Activated CD4-positive, alpha-beta T cell treated with anti-CD3 and anti-CD28 coated beads for 48 hours (primary cell): ENCODE data around the gene SLFNL1.

Experiments used
- DNase-seq: peaks from one replicate; pipeline ENCODE4 v3.0.0-alpha.2; 2020

The SLFNL1 gene

DNA sequence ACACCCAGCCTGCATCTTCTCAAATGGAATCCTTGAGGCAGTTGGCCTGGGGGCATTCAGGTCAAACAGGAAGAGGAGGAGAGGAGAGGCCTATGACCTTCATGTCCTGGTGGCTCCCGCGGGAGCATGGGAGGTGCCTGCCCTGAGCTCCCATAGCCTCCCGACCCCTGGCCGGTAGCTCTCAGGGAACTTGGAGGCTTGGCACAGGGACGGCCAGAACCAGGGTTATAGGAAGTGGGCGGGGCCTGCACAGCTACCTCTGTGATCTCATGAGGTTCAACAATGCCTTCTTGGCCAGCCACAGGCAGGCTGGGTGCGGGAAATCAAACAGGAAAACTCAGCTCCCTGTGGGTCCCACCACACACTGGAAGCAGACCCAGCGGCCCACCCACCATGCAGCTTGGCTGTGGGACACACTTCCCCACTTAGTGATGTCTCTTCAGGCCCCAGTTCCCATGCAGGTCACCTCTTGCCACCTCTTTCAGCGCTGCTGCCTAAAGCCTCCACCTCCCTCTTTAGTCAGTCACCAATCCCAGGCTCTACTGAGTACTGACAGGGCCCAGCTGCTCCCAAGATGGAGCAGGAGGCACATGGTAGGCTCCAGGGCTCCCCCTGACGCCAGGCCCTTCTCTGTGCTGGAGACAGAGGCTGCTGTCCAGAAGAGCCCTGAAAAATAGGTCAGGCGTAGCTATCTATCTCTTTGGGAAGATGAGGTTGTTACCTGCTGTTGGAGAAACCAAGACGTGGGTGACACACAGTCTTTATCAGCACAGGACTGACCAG, at the start of gene SLFNL1:
Gene SLFNL1 (minus strand): TSS at position 200 of the 783 bp plus-strand sequence. CDS start 1,065 bp downstream, outside the sequence.
- no peak for DNase-seq

DNA sequence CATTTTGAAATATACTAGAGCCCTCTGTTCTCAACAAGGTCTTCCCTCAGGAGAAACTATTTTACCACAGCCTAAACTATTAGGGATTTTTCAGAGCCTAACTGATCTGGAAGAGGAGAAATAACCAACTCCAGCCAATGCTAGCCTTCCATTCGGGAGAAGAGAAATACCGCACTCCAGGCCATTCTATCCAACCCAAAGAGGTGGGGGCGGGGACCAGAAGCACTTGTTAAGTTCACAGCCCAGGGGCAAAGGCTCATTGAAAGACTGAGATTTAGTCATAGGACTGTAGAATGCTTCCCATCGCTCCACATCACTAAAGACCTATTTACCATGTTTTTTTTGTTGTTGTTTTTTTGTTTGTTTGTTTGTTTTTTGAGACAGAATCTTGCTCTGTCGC, 35.4 kb upstream of the SLFNL1 start:
- no peak for DNase-seq

DNA sequence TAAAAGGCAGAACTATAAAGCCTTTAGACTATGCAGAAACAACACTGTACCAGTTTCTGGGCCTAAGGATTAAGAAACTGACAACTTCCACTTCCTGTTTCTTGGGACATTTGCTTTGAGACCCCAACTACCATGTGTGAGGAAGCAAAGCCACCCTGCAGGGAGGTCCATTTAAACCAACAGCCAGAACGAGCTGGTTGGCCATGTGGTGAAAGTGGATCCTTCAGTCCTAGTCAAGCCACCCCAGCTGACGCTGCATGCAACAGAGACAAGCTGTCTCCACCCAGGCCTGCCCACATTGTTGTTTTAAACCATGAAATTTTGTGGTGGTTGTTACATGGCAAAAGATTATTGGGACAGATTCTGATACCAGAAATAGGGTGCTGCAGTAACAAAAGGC, 31.8 kb upstream of the SLFNL1 start:
- no peak for DNase-seq

GRCh38 chr1:41051022-41051421, 29.5 kb upstream of the SLFNL1 start:
- no peak for DNase-seq

- DNase-seq: no peak
These were observed 27.0 kb upstream of the SLFNL1 start for GRCh38 chr1:41048540-41048939.

GRCh38 chr1:41046347-41046775, 24.8 kb upstream of the SLFNL1 start:
- DNase-seq: no peak

DNA sequence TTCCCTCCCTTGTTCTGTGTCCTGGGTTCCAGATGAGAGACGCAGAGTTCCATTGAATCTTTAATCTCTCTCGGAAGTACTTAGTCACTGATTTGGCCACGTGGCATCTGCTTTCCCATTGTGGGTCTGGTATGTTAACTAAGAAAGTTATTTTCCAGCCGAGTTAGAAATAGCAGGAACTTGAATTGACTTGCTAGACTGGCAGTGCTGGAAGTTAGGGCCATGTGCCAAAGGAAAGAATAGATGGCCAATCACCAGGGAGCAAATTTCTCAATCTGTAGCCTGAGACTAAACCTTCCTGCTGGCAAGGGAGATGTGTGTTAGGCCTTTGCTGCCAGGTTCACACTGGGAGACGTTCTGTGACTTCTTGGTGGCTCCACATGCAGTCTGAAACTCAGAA, 24.2 kb upstream of the SLFNL1 start:
- DNase-seq: no peak

GRCh38 chr1:41044187-41044586, 22.7 kb upstream of the SLFNL1 start:
- no peak for DNase-seq

DNA sequence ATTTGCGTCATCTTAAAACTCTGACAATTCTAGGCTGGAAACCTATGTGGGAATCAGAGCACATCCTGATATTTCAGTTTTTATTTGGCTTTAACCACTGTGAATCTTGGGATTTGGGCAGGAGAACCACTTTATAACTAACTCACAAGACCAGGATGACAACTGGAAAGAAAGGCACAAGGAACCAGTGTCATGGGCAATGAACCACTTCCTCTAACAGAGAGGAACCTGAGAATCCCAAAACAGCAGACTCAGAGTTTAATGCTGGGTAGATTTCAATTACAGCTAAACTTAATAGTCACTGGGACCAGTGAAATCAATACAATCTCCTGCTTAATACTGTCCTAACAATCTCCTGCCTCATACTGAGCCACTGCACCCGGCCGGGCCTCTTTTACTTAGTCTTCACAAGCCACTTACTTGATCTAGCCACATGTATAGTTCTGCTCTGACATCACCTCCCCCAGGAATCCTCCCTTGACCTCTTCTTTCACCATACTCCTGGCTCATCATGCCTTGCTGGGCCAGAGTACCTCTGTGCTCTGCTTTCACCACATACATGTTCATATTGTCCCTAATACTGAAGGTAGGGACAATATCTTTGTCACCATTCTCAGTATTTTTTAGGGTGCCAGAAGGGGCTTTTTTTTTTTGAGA, 20.2 kb upstream of the SLFNL1 start:
- DNase-seq: no peak

GRCh38 chr1:41038110-41038509, 16.6 kb upstream of the SLFNL1 start:
- DNase-seq: no peak

GRCh38 chr1:41037116-41037903, 15.8 kb upstream of the SLFNL1 start:
- no peak for DNase-seq

DNA sequence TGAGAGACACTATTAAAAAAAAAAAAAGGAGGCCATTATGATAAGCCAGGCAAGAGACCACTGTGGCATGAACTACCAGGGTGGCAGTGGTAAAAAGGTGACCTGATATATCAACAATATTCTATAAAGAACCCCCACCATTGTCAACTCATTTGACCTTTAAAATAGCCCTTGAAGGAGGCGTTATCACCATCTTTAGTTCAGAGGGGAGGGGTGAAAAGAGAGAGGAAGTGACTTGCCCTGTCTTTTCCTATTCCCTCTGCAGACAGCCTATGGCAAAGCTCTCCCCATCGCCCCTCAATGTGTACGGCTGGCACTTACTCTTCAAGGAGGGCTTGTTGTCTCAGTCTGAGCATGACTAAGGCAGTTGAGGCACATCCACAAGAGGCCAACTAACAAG, 11.7 kb upstream of the SLFNL1 start:
- no peak for DNase-seq

DNA sequence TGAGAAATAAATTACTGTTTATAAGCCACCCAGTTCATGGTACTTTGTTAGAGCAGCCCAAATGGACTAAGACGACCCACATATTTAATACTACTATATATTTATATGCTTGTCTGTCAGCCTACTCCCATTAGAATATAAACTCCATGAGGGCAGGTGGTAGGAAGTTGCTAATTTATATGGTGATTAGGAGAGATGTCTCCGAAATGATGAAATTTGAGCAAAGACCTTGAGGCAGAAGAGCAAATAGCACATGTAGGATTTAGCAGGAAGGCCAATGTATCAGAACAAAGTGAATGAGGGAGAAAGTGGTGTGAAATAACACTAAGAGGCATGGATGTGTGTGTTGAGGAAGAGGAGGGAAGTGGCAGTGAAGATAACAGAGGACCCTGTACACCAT, 10.6 kb upstream of the SLFNL1 start:
- DNase-seq: no peak

DNA sequence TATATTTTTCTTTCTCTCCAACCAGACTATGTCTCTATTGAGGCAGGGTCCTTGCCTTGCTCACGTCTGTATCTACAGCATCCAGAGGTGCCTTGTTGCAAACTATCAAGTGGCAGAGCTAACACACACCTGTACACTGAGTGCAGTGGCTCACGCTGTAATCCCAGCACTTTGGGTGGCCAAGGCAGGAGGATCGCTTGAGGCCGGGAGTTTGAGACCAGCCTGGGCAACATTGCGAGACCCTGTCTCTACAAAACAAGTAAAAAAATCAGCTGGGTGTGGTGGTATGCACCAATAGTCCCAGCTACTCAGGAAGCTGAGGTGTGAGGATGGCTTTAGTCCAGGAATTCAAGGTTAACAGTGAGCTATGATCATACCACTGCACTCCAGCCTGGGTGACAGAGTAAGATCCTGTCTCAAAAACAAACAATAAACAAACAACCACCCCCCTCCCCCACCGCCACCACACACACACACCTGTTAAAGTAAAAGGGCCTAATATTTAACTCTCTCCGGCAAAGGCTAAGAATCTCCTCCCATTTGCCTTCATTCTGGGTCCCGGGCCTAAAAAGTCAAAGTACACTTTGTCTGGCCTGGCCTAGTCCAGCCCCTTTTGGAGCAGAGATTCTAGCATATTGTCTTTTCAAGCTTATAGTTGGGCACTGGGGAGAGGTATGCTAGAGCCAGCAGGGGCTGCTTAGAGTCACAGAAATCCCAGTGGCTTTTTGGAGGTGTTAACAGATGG, 9.5 kb upstream of the SLFNL1 start:
- DNase-seq: no peak

DNA sequence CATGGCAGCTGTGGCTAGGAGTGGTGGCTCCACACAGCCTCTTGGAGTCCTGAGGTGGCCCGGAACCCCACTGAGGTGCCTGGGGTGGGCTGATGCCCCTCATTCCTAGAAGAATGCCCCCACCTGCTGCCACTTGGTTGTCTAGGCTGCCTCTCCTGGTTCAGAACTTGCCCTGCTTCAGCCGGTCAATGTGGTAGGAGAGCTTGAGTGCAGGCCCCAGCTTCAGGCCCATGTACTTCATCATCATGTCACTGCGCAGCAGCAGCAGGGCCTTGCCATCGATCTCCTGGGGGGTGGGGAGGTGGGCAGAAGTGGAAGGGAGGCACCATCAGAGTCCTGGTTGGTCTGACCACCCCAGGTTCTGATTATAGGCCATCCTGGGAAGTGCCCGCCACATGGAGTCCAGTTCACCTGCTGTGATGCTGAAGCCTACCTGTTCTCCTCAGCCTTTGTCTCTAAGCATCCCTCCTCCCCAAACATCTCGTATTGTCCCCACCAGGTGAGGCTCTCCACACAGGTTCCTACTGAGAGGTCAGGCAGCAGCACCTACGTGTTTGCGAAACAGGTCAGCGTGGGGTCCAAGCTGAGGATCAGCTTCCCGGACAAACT, 6.6 kb upstream of the SLFNL1 start:
- DNase-seq: no peak

- no peak for DNase-seq
These were observed 4.7 kb upstream of the SLFNL1 start for GRCh38 chr1:41025979-41026819.

DNA sequence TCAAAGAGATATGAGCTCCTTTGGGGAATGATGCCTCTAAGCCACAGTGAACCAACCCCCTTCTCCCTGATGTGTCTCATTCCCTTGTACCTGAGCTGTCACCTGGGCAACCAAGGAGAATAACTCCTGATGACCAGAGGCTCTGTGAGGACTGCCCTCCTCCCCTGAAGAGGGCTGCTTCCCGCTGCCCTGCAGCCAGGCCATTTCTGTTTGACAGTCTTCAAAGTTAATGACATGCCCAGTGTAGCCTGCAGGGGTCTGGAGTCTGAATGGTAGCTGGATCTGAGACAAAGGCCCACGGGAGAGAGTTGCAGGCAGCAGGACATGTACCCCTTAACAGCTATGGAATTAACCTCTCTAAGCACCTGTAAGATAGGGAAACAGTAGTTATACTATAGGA, 3.4 kb upstream of the SLFNL1 start:
- DNase-seq: no peak

DNA sequence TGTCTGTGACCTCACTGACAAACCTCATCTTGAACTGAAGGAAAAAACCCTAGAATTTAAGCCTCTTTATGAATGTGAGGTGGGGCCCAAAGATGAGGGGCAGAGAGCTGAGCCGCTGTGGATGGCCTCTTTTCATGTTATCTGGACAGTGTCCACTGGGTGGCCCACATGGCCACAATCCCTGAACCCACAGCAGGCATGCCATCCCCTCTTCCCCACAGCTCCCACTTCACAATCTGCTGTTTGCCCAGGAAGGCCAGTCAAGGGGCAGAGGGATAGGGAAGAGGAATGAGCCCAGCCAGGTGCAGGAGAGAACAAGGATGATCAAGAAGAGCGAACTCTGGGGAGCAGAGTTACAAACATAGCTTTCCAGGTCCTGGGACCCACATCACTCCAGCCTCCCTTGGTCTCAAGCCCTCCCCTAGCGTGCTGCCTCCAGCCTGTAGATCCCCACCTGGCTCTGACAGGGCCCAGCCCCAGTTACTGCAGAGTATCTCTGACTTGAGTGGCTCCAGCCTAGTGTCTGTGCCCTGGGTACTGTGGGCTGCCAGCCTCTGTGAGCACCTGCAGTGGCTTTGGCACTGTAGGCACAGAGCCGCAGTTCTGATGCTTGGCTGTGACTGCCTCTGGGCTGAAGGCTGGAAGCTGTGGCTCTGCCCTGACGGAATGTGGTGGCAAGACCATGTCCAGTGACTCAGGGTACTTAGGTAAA, 1.9 kb upstream of the SLFNL1 start:
- no peak for DNase-seq

DNA sequence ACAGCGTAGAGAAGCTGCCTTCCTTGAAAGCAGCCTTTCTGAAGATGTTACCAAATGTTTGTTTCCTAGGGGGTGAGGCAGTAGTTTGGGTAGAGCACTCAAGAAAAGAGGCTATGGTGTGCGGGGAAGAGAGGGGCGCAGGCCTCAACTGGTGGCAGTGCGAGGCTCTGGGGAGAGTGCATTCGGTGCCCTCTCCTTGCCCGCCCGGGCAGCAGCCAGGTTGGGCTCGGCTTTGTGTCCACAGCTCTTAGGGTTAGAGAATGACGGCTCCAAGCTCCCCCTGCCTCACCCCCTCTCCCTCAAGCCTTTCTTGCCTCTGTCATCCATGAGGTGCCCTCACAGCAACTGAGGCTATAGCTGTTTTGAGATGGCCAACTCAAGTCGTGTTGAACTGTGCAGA, 899 bp upstream of the SLFNL1 start:
- no peak for DNase-seq

DNA sequence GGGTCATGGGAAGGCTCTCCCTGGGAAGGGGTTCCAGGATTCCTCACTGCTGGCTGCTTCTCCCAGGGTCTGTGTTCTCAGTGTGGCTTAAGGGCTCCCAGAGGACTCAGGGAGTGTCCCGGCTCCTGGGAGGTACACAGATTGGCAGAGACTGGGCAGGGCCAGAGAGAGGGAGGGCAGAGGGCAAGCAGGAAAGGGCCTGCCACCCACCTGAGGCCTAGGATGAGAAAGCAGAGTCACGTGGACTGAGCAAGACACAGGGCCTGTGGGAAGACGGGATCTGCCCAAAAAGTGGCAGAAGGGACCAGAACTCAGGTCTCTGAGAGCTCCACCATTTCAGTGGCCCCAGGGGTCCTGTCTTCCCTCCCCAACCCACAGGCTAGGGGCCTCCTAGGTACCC, 871 bp downstream of the SLFNL1 start:
- DNase-seq: no peak

DNA sequence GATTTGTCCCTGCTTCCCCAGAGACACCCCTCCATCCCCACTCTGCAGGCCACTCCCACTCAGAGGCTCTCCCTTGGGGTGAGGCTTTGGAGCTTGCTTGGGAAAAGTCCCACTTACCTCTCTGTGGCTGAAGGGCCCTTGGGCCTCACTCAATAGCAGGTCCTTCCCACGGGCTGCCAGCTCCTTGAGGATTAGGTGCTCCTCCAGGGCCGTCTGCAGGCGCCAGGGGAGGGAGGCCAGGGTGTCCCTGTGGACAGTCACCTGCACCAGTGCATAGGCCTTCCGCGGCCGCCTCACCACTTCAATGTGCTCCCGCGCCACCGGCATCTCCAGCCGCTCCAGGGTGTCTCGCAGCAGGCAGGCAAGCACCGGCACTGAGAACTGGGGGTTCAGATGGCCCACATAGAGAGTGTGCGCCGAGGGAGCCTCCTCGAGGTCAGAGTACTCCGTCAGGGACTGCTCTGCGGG, 1.4 kb downstream of the SLFNL1 start:
- DNase-seq: no peak
